Transverse colon (tissue), 3 donors: Measurements from ENCODE around the gene EYA2.

ENCODE experiments used
- CTCF ChIP-seq, 5 experiments: fragments of 200-600 bp in 3 of 5; fragments of 450-650 bp in 2 of 5; sonication (generic) in 3 of 5; IDR thresholded peaks; 1 replicate in 2 of 5; 2 replicates in 3 of 5; pipeline ENCODE4 v1.5.1; 2016 to 2017; ENCODE audit warnings: antibody characterized with exemption in 5 of 5, inconsistent platforms in 3 of 5, mild to moderate bottlenecking in 2 of 5, moderate library complexity in 1 of 5
- EP300 ChIP-seq: sonication (generic); formaldehyde crosslinking; IDR thresholded peaks from one replicate; pipeline ENCODE4 v1.6.1; 2017; ENCODE audit warnings: antibody characterized with exemption, low read depth
- POLR2A ChIP-seq: fragments of 450-650 bp; IDR thresholded peaks from one replicate; pipeline ENCODE4 v1.6.1; 2016; ENCODE audit warnings: antibody characterized with exemption, mild to moderate bottlenecking, moderate library complexity

GRCh38 chr20:46981184-46981583 is 86.5 kb downstream of the EYA2 start:
- TF ChIP-seq CTCF (IDR thresholded peaks at IDR 0.05) (no peak), POLR2A (no peak), EP300 (no peak)
